Measurements from ENCODE around the gene HS3ST4. TPM values are rescaled to one million over a fixed set of nuclear protein-coding genes. Genes with fewer than 3 reads are reported as not detected.

HS3ST4 gene
- total and polyA plus RNA-seq, 2 donors (not counting 1 experiment from before 2014, with no cell fraction given), result not detected

DNA sequence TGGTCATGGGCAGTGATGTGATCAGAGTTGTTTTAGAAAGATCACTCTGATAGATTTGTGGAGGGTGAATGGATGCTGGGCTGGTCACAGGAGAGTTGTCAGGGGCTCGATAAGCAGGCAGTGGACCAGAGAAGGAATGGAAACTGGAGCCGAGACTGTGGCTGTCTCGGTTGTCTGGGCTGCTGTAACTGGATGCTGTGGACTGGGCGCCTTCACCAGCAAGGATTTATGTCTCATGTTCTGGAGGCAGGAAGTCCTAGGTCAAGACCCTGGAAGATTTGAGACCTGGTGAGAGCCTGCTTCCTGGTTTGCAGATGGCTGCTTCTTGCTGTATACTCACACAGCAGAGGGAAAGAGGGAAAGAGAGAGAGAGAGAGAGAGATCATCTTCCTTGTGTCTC lies 203.6 kb downstream of the HS3ST4 start:
- POLR2A ChIA-PET, result no interaction called here
- Histone ChIP-seq H3K27ac (ENCODE audit: low read length in 2 of 2) (no peak overlapping the region), H3K4me2 (replicated peaks; ENCODE audit: low read depth, low read length, poor library complexity, severe bottlenecking) (no peak overlapping the region), H3K36me3 (replicated peaks in 1 of 2; ENCODE audit: control extremely low read depth in 1 of 2, control insufficient read depth in 1 of 2, extremely low read depth in 1 of 2, insufficient read depth in 2 of 2, low read length in 1 of 2) (no peaks in the 10 kb centered on the region), H3K79me2 (ENCODE audit: control insufficient read depth, insufficient read depth, low read length) (no peaks in the 10 kb centered on the region), H4K20me1 (ENCODE audit: control insufficient read depth, insufficient read depth, low read length, poor library complexity, severe bottlenecking) (no peaks in the 10 kb centered on the region), H2AFZ (ENCODE audit: insufficient read depth, low read depth, low read length, poor library complexity, severe bottlenecking) (no peak overlapping the region), H3K9me3 (ENCODE audit: control extremely low read depth in 1 of 3, control insufficient read depth in 2 of 3, insufficient read depth in 1 of 3, low read length in 2 of 3) (no peaks in the 10 kb centered on the region), H3K4me1 (ENCODE audit: control insufficient read depth in 2 of 2, insufficient read depth in 2 of 2, low read length in 2 of 2) (no peaks in the 10 kb centered on the region), H3K27me3 (replicated peaks in 1 of 4; ENCODE audit: control extremely low read depth in 1 of 4, control insufficient read depth in 3 of 4, insufficient read depth in 4 of 4, low read length in 3 of 4) (no peaks in the 10 kb centered on the region), H3K9ac (ENCODE audit: low read length) (no peak overlapping the region), H3K4me3 (ENCODE audit: control extremely low read depth in 1 of 5, extremely low read depth in 1 of 5, insufficient read depth in 1 of 5, low read depth in 2 of 5, low read length in 4 of 5) (no peak overlapping the region)
- H3K9me3 Mint-ChIP-seq (ENCODE audit: insufficient read depth), result peaks cover 3% of the 10 kb centered on the region
- no peak for ATAC-seq (ENCODE audit: low read depth)
- 11% methylated on average over 4 of the region's 4 CpGs for WGBS (ENCODE audit: insufficient coverage)
- intact Hi-C loops (cut with micrococcal nuclease), result no loop called here
- CTCF ChIA-PET, result no interaction called here
- H3K4me1 Mint-ChIP-seq, result no peaks in the 10 kb centered on the region
- DNase-seq, result no peak
- no peak overlapping the region for H3K27ac Mint-ChIP-seq
- peaks cover 18% of the 10 kb centered on the region for H3K27me3 Mint-ChIP-seq
- no peak overlapping the region for H3K4me3 Mint-ChIP-seq
- TF ChIP-seq, protein P1, sequence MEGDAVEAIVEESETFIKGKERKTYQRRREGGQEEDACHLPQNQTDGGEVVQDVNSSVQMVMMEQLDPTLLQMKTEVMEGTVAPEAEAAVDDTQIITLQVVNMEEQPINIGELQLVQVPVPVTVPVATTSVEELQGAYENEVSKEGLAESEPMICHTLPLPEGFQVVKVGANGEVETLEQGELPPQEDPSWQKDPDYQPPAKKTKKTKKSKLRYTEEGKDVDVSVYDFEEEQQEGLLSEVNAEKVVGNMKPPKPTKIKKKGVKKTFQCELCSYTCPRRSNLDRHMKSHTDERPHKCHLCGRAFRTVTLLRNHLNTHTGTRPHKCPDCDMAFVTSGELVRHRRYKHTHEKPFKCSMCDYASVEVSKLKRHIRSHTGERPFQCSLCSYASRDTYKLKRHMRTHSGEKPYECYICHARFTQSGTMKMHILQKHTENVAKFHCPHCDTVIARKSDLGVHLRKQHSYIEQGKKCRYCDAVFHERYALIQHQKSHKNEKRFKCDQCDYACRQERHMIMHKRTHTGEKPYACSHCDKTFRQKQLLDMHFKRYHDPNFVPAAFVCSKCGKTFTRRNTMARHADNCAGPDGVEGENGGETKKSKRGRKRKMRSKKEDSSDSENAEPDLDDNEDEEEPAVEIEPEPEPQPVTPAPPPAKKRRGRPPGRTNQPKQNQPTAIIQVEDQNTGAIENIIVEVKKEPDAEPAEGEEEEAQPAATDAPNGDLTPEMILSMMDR (IDR thresholded peaks at IDR 0.05), result no peak
- TF ChIP-seq EZH2 (IDR thresholded peaks at IDR 0.05; ENCODE audit: borderline replicate concordance, insufficient read depth, low read depth, low read length, poor library complexity, severe bottlenecking), result no peak

DNA sequence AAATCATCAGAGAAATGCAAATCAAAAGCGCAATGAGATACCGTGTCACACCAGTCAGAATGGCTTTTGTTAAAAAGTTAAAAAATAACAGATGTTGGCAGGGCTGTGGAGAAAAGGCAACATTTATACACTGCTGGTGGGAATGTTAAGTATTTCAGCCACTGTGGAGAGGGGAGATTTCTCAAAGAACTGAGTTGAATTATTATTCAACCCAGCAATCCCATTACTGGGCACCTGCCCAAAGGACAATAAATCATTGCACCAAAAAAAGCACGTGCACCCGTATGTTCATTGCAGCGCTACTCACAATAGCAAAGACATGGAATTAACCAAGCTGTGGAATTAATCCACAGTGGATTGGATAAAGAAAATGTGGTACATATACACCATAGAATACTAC lies 204.7 kb downstream of the HS3ST4 start:
- DNase-seq (no peak), ATAC-seq (ENCODE audit: low read depth) (no peak)
- Histone ChIP-seq H3K79me2 (ENCODE audit: control insufficient read depth, insufficient read depth, low read length) (no peaks in the 10 kb centered on the region), H3K36me3 (replicated peaks in 1 of 2; ENCODE audit: control extremely low read depth in 1 of 2, control insufficient read depth in 1 of 2, extremely low read depth in 1 of 2, insufficient read depth in 2 of 2, low read length in 1 of 2) (no peaks in the 10 kb centered on the region), H3K27me3 (replicated peaks in 1 of 4; ENCODE audit: control extremely low read depth in 1 of 4, control insufficient read depth in 3 of 4, insufficient read depth in 4 of 4, low read length in 3 of 4) (no peaks in the 10 kb centered on the region), H2AFZ (ENCODE audit: insufficient read depth, low read depth, low read length, poor library complexity, severe bottlenecking) (no peak overlapping the region), H3K4me1 (ENCODE audit: control insufficient read depth in 2 of 2, insufficient read depth in 2 of 2, low read length in 2 of 2) (no peaks in the 10 kb centered on the region), H3K9ac (ENCODE audit: low read length) (no peak overlapping the region), H4K20me1 (ENCODE audit: control insufficient read depth, insufficient read depth, low read length, poor library complexity, severe bottlenecking) (no peaks in the 10 kb centered on the region), H3K9me3 (ENCODE audit: control extremely low read depth in 1 of 3, control insufficient read depth in 2 of 3, insufficient read depth in 1 of 3, low read length in 2 of 3) (no peaks in the 10 kb centered on the region), H3K27ac (ENCODE audit: low read length in 2 of 2) (no peak overlapping the region), H3K4me2 (replicated peaks; ENCODE audit: low read depth, low read length, poor library complexity, severe bottlenecking) (no peak overlapping the region), H3K4me3 (ENCODE audit: control extremely low read depth in 1 of 5, extremely low read depth in 1 of 5, insufficient read depth in 1 of 5, low read depth in 2 of 5, low read length in 4 of 5) (no peak overlapping the region)
- Mint-ChIP-seq H3K4me3 (no peak overlapping the region), H3K4me1 (no peaks in the 10 kb centered on the region), H3K27me3 (peaks cover 18% of the 10 kb centered on the region), H3K27ac (no peak overlapping the region), H3K9me3 (ENCODE audit: insufficient read depth) (no peaks in the 10 kb centered on the region)
- ChIA-PET POLR2A (no interaction called here), CTCF (no interaction called here)
- no CpG with 5 or more reads among the region's 5 CpGs for WGBS (ENCODE audit: insufficient coverage)
- intact Hi-C loops (cut with micrococcal nuclease), result no loop called here
- TF ChIP-seq, protein P1 (IDR thresholded peaks at IDR 0.05), result no peak
- TF ChIP-seq EZH2 (IDR thresholded peaks at IDR 0.05; ENCODE audit: borderline replicate concordance, insufficient read depth, low read depth, low read length, poor library complexity, severe bottlenecking), result no peak

Data from B cell (primary cell).